ENCODE measurements around the gene RGS5.

Gene RGS5

GRCh38 chr1:163163881-163164582 is 38.7 kb downstream of the RGS5 start:
- no peaks in the 10 kb centered on the region for H3K27me3 ChIP-seq (ENCODE audit: control insufficient read depth, insufficient read depth, low read length)
- H3K9ac ChIP-seq (ENCODE audit: low read length), result no peak overlapping the region
- no peaks in the 10 kb centered on the region for H3K36me3 ChIP-seq (ENCODE audit: control insufficient read depth, insufficient read depth, low read length)
- no peaks in the 10 kb centered on the region for H3K9me3 ChIP-seq (ENCODE audit: control insufficient read depth, low read length)
- H3K4me1 ChIP-seq (ENCODE audit: control insufficient read depth, insufficient read depth, low read length), result no peaks in the 10 kb centered on the region
- H3K4me3 ChIP-seq (ENCODE audit: low read length), result no peak overlapping the region

- no peaks in the 10 kb centered on the region for H3K27me3 ChIP-seq (ENCODE audit: control insufficient read depth, insufficient read depth, low read length)
- no peak overlapping the region for H3K9ac ChIP-seq (ENCODE audit: low read length)
- H3K36me3 ChIP-seq (ENCODE audit: control insufficient read depth, insufficient read depth, low read length), result no peaks in the 10 kb centered on the region
- no peaks in the 10 kb centered on the region for H3K9me3 ChIP-seq (ENCODE audit: control insufficient read depth, low read length)
- no peaks in the 10 kb centered on the region for H3K4me1 ChIP-seq (ENCODE audit: control insufficient read depth, insufficient read depth, low read length)
- H3K4me3 ChIP-seq (ENCODE audit: low read length), result no peak overlapping the region
Measured at GRCh38 chr1:163163163-163163562, 39.6 kb downstream of the RGS5 start.

GRCh38 chr1:163162381-163162914 is 40.3 kb downstream of the RGS5 start:
- no peak overlapping the region for H3K9ac ChIP-seq (ENCODE audit: low read length)
- H3K4me1 ChIP-seq (ENCODE audit: control insufficient read depth, insufficient read depth, low read length), result no peaks in the 10 kb centered on the region
- H3K9me3 ChIP-seq (ENCODE audit: control insufficient read depth, low read length), result no peaks in the 10 kb centered on the region
- H3K4me3 ChIP-seq (ENCODE audit: low read length), result no peak overlapping the region
- H3K27me3 ChIP-seq (ENCODE audit: control insufficient read depth, insufficient read depth, low read length), result no peaks in the 10 kb centered on the region
- H3K36me3 ChIP-seq (ENCODE audit: control insufficient read depth, insufficient read depth, low read length), result no peaks in the 10 kb centered on the region

- no peak overlapping the region for H3K4me3 ChIP-seq (ENCODE audit: low read length)
- no peaks in the 10 kb centered on the region for H3K9me3 ChIP-seq (ENCODE audit: control insufficient read depth, low read length)
- no peaks in the 10 kb centered on the region for H3K27me3 ChIP-seq (ENCODE audit: control insufficient read depth, insufficient read depth, low read length)
- H3K36me3 ChIP-seq (ENCODE audit: control insufficient read depth, insufficient read depth, low read length), result no peaks in the 10 kb centered on the region
- H3K4me1 ChIP-seq (ENCODE audit: control insufficient read depth, insufficient read depth, low read length), result no peaks in the 10 kb centered on the region
- H3K9ac ChIP-seq (ENCODE audit: low read length), result no peak overlapping the region
Measured at GRCh38 chr1:163161841-163162240, 40.9 kb downstream of the RGS5 start.

- H3K36me3 ChIP-seq (ENCODE audit: control insufficient read depth, insufficient read depth, low read length), result no peaks in the 10 kb centered on the region
- no peak overlapping the region for H3K4me3 ChIP-seq (ENCODE audit: low read length)
- H3K9ac ChIP-seq (ENCODE audit: low read length), result no peak overlapping the region
- no peaks in the 10 kb centered on the region for H3K27me3 ChIP-seq (ENCODE audit: control insufficient read depth, insufficient read depth, low read length)
- H3K4me1 ChIP-seq (ENCODE audit: control insufficient read depth, insufficient read depth, low read length), result no peaks in the 10 kb centered on the region
- no peaks in the 10 kb centered on the region for H3K9me3 ChIP-seq (ENCODE audit: control insufficient read depth, low read length)
Measured at GRCh38 chr1:163161337-163161736, 41.4 kb downstream of the RGS5 start.

- no peak overlapping the region for H3K9ac ChIP-seq (ENCODE audit: low read length)
- no peak overlapping the region for H3K4me3 ChIP-seq (ENCODE audit: low read length)
- no peaks in the 10 kb centered on the region for H3K36me3 ChIP-seq (ENCODE audit: control insufficient read depth, insufficient read depth, low read length)
- no peaks in the 10 kb centered on the region for H3K27me3 ChIP-seq (ENCODE audit: control insufficient read depth, insufficient read depth, low read length)
- no peaks in the 10 kb centered on the region for H3K4me1 ChIP-seq (ENCODE audit: control insufficient read depth, insufficient read depth, low read length)
- no peaks in the 10 kb centered on the region for H3K9me3 ChIP-seq (ENCODE audit: control insufficient read depth, low read length)
Measured at GRCh38 chr1:163155606-163156005, 47.1 kb downstream of the RGS5 start.

- H3K9ac ChIP-seq (ENCODE audit: low read length), result no peak overlapping the region
- H3K4me3 ChIP-seq (ENCODE audit: low read length), result no peak overlapping the region
- no peaks in the 10 kb centered on the region for H3K36me3 ChIP-seq (ENCODE audit: control insufficient read depth, insufficient read depth, low read length)
- H3K4me1 ChIP-seq (ENCODE audit: control insufficient read depth, insufficient read depth, low read length), result no peaks in the 10 kb centered on the region
- no peaks in the 10 kb centered on the region for H3K27me3 ChIP-seq (ENCODE audit: control insufficient read depth, insufficient read depth, low read length)
- no peaks in the 10 kb centered on the region for H3K9me3 ChIP-seq (ENCODE audit: control insufficient read depth, low read length)
Measured at GRCh38 chr1:163148911-163149310, 53.8 kb downstream of the RGS5 start.

- H3K4me1 ChIP-seq (ENCODE audit: control insufficient read depth, insufficient read depth, low read length), result no peaks in the 10 kb centered on the region
- H3K9ac ChIP-seq (ENCODE audit: low read length), result no peak overlapping the region
- H3K36me3 ChIP-seq (ENCODE audit: control insufficient read depth, insufficient read depth, low read length), result no peaks in the 10 kb centered on the region
- H3K27me3 ChIP-seq (ENCODE audit: control insufficient read depth, insufficient read depth, low read length), result no peaks in the 10 kb centered on the region
- no peak overlapping the region for H3K4me3 ChIP-seq (ENCODE audit: low read length)
- H3K9me3 ChIP-seq (ENCODE audit: control insufficient read depth, low read length), result no peaks in the 10 kb centered on the region
Measured at GRCh38 chr1:163147019-163147418, 55.7 kb downstream of the RGS5 start.

GRCh38 chr1:163145435-163145834 is 57.3 kb downstream of the RGS5 start:
- H3K9me3 ChIP-seq (ENCODE audit: control insufficient read depth, low read length), result no peaks in the 10 kb centered on the region
- H3K36me3 ChIP-seq (ENCODE audit: control insufficient read depth, insufficient read depth, low read length), result no peaks in the 10 kb centered on the region
- no peaks in the 10 kb centered on the region for H3K27me3 ChIP-seq (ENCODE audit: control insufficient read depth, insufficient read depth, low read length)
- no peak overlapping the region for H3K9ac ChIP-seq (ENCODE audit: low read length)
- H3K4me1 ChIP-seq (ENCODE audit: control insufficient read depth, insufficient read depth, low read length), result no peaks in the 10 kb centered on the region
- no peak overlapping the region for H3K4me3 ChIP-seq (ENCODE audit: low read length)

- no peaks in the 10 kb centered on the region for H3K9me3 ChIP-seq (ENCODE audit: control insufficient read depth, low read length)
- no peak overlapping the region for H3K9ac ChIP-seq (ENCODE audit: low read length)
- no peaks in the 10 kb centered on the region for H3K27me3 ChIP-seq (ENCODE audit: control insufficient read depth, insufficient read depth, low read length)
- no peaks in the 10 kb centered on the region for H3K4me1 ChIP-seq (ENCODE audit: control insufficient read depth, insufficient read depth, low read length)
- H3K4me3 ChIP-seq (ENCODE audit: low read length), result no peak overlapping the region
- no peaks in the 10 kb centered on the region for H3K36me3 ChIP-seq (ENCODE audit: control insufficient read depth, insufficient read depth, low read length)
Measured at GRCh38 chr1:163144418-163144817, 58.3 kb downstream of the RGS5 start.

GRCh38 chr1:163142152-163142551 is 60.6 kb downstream of the RGS5 start:
- Histone ChIP-seq H3K36me3 (ENCODE audit: control insufficient read depth, insufficient read depth, low read length) (no peaks in the 10 kb centered on the region), H3K9me3 (ENCODE audit: control insufficient read depth, low read length) (no peaks in the 10 kb centered on the region), H3K27me3 (ENCODE audit: control insufficient read depth, insufficient read depth, low read length) (no peaks in the 10 kb centered on the region), H3K4me1 (ENCODE audit: control insufficient read depth, insufficient read depth, low read length) (no peaks in the 10 kb centered on the region), H3K9ac (ENCODE audit: low read length) (no peak overlapping the region), H3K4me3 (ENCODE audit: low read length) (no peak overlapping the region)

- H3K9ac ChIP-seq (ENCODE audit: low read length), result no peak overlapping the region
- no peaks in the 10 kb centered on the region for H3K27me3 ChIP-seq (ENCODE audit: control insufficient read depth, insufficient read depth, low read length)
Measured at GRCh38 chr1:163141556-163141955, 61.2 kb downstream of the RGS5 start.

More at GRCh38 chr1:163141556-163141955, 61.2 kb downstream of the RGS5 start:
- no peaks in the 10 kb centered on the region for H3K4me1 ChIP-seq (ENCODE audit: control insufficient read depth, insufficient read depth, low read length)
- H3K36me3 ChIP-seq (ENCODE audit: control insufficient read depth, insufficient read depth, low read length), result no peaks in the 10 kb centered on the region
- H3K9me3 ChIP-seq (ENCODE audit: control insufficient read depth, low read length), result no peaks in the 10 kb centered on the region
- H3K4me3 ChIP-seq (ENCODE audit: low read length), result no peak overlapping the region
